ENCODE data around the gene ADGRB3. TPM values are rescaled to one million over a fixed set of nuclear protein-coding genes. Genes with fewer than 3 reads are reported as not detected.

Gene ADGRB3
- polyA plus RNA-seq, 3 donors = 0.04 to 0.23 (median 0.05) TPM

DNA sequence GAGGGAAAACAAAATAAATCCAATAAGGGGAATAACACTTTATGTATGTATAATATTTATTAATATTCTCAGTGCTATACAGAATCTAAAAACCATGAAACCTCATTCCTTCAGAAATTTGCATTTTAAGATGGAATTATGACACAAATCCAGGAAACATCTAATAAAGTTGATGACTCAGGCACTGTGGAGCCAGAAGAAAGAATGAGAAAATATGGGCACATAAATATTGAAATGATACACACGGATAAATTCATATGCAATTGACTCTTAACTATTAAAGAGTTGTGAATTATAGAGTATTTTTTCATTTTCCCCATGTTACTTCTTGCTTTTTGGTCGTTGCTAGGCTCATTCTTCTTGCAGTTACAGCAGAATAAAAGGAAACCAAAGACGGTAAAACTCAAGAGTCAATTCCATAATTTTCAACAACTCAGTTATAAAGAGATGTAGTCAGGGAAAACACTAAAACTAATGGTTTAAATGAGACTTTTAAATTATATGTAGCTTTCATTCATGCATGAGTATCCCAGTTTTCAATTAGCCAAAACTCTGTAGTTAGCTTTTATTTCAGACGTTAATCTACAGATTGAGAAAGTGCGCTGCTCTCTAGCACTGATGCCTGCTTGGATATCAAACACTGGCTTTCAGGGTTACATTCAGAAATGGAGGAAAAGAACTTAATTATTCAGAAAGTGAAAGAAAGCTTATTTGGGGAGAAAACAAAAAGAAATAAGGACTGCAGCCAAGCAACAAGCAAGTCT lies 95.4 kb downstream of the ADGRB3 start:
- WGBS (ENCODE audit: insufficient coverage) = 95% methylated on average over 2 of the region's 5 CpGs
- H3K4me1 Mint-ChIP-seq = no peaks in the 10 kb centered on the region
- Histone ChIP-seq H2AFZ (ENCODE audit: insufficient read depth, low read depth, low read length, poor library complexity, severe bottlenecking) (no peak overlapping the region), H3K9ac (ENCODE audit: insufficient read depth, low read length, poor library complexity, severe bottlenecking) (no peak overlapping the region), H3K79me2 (ENCODE audit: insufficient read depth, low read length) (no peaks in the 10 kb centered on the region), H4K20me1 (ENCODE audit: insufficient read depth, low read length) (no peaks in the 10 kb centered on the region), H3K27me3 (ENCODE audit: control insufficient read depth in 2 of 2, insufficient read depth in 2 of 2, low read length in 2 of 2) (no peaks in the 10 kb centered on the region), H3K27ac (ENCODE audit: low read depth in 1 of 2, low read length in 2 of 2) (no peak overlapping the region), H3K4me3 (replicated peaks in 1 of 3; ENCODE audit: low read depth in 2 of 3, low read length in 3 of 3) (no peak overlapping the region), H3K4me1 (ENCODE audit: control insufficient read depth in 1 of 2, insufficient read depth in 2 of 2, low read length in 2 of 2) (no peaks in the 10 kb centered on the region), H3K9me3 (replicated peaks in 1 of 2; ENCODE audit: control insufficient read depth in 1 of 2, insufficient read depth in 1 of 2, low read length in 2 of 2) (no peaks in the 10 kb centered on the region), H3K4me2 (replicated peaks; ENCODE audit: extremely low read depth, low read length, poor library complexity, severe bottlenecking) (no peak overlapping the region), H3K36me3 (replicated peaks in 1 of 2; ENCODE audit: control insufficient read depth in 1 of 2, insufficient read depth in 2 of 2, low read length in 2 of 2) (no peaks in the 10 kb centered on the region)
- DNase-seq = no peak
- H3K9me3 Mint-ChIP-seq = no peaks in the 10 kb centered on the region
- intact Hi-C loops (cut with micrococcal nuclease) = no loop called here
- no peak overlapping the region for H3K4me3 Mint-ChIP-seq
- H3K27ac Mint-ChIP-seq = no peak overlapping the region
- no peaks in the 10 kb centered on the region for H3K36me3 Mint-ChIP-seq
- TF ChIP-seq, protein P1, sequence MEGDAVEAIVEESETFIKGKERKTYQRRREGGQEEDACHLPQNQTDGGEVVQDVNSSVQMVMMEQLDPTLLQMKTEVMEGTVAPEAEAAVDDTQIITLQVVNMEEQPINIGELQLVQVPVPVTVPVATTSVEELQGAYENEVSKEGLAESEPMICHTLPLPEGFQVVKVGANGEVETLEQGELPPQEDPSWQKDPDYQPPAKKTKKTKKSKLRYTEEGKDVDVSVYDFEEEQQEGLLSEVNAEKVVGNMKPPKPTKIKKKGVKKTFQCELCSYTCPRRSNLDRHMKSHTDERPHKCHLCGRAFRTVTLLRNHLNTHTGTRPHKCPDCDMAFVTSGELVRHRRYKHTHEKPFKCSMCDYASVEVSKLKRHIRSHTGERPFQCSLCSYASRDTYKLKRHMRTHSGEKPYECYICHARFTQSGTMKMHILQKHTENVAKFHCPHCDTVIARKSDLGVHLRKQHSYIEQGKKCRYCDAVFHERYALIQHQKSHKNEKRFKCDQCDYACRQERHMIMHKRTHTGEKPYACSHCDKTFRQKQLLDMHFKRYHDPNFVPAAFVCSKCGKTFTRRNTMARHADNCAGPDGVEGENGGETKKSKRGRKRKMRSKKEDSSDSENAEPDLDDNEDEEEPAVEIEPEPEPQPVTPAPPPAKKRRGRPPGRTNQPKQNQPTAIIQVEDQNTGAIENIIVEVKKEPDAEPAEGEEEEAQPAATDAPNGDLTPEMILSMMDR (IDR thresholded peaks at IDR 0.05) = no peak
- H3K27me3 Mint-ChIP-seq (ENCODE audit: low read depth in 3 of 3) = peaks cover 0 to 2% (median 0%) of the 10 kb centered on the region in 3 donors

DNA sequence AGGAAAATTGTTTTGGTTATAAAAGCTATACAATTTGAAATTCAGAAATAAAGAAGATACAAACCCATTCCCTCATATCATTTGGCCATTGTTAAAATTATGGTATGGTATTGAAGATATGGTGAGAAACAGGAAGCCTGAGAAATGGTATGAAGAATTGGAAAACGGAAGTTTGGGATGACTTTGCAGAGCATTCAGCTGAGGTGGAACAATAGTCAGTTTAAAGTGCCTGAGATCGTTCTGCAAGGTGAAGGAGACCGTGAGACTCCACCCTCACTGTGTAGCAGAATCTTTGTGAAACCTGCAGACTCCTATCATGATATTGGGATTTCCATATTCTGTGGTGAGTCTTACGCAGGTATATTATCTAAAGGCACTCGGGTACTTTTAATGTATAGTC lies 97.3 kb downstream of the ADGRB3 start:
- intact Hi-C loops (cut with micrococcal nuclease) = no loop called here
- no peak for DNase-seq
- H4K20me1 ChIP-seq (ENCODE audit: insufficient read depth, low read length) = no peaks in the 10 kb centered on the region
- H3K36me3 ChIP-seq (replicated peaks in 1 of 2; ENCODE audit: control insufficient read depth in 1 of 2, insufficient read depth in 2 of 2, low read length in 2 of 2) = no peaks in the 10 kb centered on the region
- H2AFZ ChIP-seq (ENCODE audit: insufficient read depth, low read depth, low read length, poor library complexity, severe bottlenecking) = no peak overlapping the region
- Mint-ChIP-seq H3K36me3 (no peaks in the 10 kb centered on the region), H3K9me3 (no peaks in the 10 kb centered on the region), H3K4me3 (no peak overlapping the region), H3K27ac (no peak overlapping the region), H3K27me3 (ENCODE audit: low read depth in 3 of 3) (peaks cover 0 to 2% (median 0%) of the 10 kb centered on the region in 3 donors), H3K4me1 (no peaks in the 10 kb centered on the region)
- TF ChIP-seq, protein P1 (IDR thresholded peaks at IDR 0.05) = no peak
- H3K79me2 ChIP-seq (ENCODE audit: insufficient read depth, low read length) = no peaks in the 10 kb centered on the region
- no peaks in the 10 kb centered on the region for H3K4me1 ChIP-seq (ENCODE audit: control insufficient read depth in 1 of 2, insufficient read depth in 2 of 2, low read length in 2 of 2)
- H3K27ac ChIP-seq (ENCODE audit: low read depth in 1 of 2, low read length in 2 of 2) = no peak overlapping the region
- 0% methylated on average over 3 of the region's 5 CpGs for WGBS (ENCODE audit: insufficient coverage)
- no peaks in the 10 kb centered on the region for H3K9me3 ChIP-seq (replicated peaks in 1 of 2; ENCODE audit: control insufficient read depth in 1 of 2, insufficient read depth in 1 of 2, low read length in 2 of 2)
- H3K27me3 ChIP-seq (ENCODE audit: control insufficient read depth in 2 of 2, insufficient read depth in 2 of 2, low read length in 2 of 2) = no peaks in the 10 kb centered on the region
- no peak overlapping the region for H3K4me2 ChIP-seq (replicated peaks; ENCODE audit: extremely low read depth, low read length, poor library complexity, severe bottlenecking)
- H3K4me3 ChIP-seq (replicated peaks in 1 of 3; ENCODE audit: low read depth in 2 of 3, low read length in 3 of 3) = no peak overlapping the region
- no peak overlapping the region for H3K9ac ChIP-seq (ENCODE audit: insufficient read depth, low read length, poor library complexity, severe bottlenecking)
